GM23338 (cell line): Measurements from ENCODE around the gene IFITM10. TPM values are rescaled to one million over a fixed set of nuclear protein-coding genes. Genes with fewer than 3 reads are reported as not detected.

Experiments
- ATAC-seq: fragments of 200-7000 bp; cut with Tn5 transposase; 3 replicates; pipeline ENCODE4 v1.9.1; 2020
- DNase-seq: peaks from one replicate; pipeline ENCODE4 v3.0.0-alpha.2; 2015; ENCODE audit warnings: low spot score
- H2AFZ ChIP-seq: fragments of 200-600 bp; sonication (generic); 2 replicates; pipeline ENCODE4 v1.8.0; 2016; ENCODE audit warnings: antibody characterized with exemption, mild to moderate bottlenecking, moderate library complexity
- H3F3A ChIP-seq: fragments of 200-600 bp; sonication (generic); replicated peaks from 2 replicates; pipeline ENCODE4 v1.8.0; 2017; ENCODE audit warnings: antibody characterized with exemption, mixed run types, low read depth
- H3K27ac ChIP-seq: fragments of 200-600 bp; sonication (generic); 2 replicates; pipeline ENCODE4 v1.6.1; 2016; ENCODE audit warnings: low read depth
- H3K27me3 ChIP-seq: fragments of 200-600 bp; sonication (generic); 2 replicates; pipeline ENCODE4 v1.8.0; 2016; ENCODE audit warnings: mild to moderate bottlenecking, mixed run types, moderate library complexity; ENCODE audit not compliant: insufficient read depth
- H3K36me3 ChIP-seq: fragments of 200-600 bp; sonication (generic); 2 replicates; pipeline ENCODE4 v1.8.0; 2016; ENCODE audit warnings: mild to moderate bottlenecking; ENCODE audit not compliant: insufficient read depth
- H3K4me1 ChIP-seq: fragments of 200-600 bp; sonication (generic); 2 replicates; pipeline ENCODE4 v1.8.0; 2016; ENCODE audit warnings: mild to moderate bottlenecking, moderate library complexity; ENCODE audit not compliant: insufficient read depth
- H3K4me2 ChIP-seq: fragments of 200-600 bp; sonication (generic); 2 replicates; pipeline ENCODE4 v1.7.1; 2017; ENCODE audit warnings: mixed run types
- H3K4me3 ChIP-seq: fragments of 200-600 bp; sonication (generic); 2 replicates; pipeline ENCODE4 v1.6.1; 2016; ENCODE audit warnings: mixed run types
- H3K79me2 ChIP-seq: fragments of 200-600 bp; sonication (generic); replicated peaks from 2 replicates; pipeline ENCODE4 v1.8.0; 2017; ENCODE audit warnings: mild to moderate bottlenecking; ENCODE audit not compliant: insufficient read depth
- H3K9me2 ChIP-seq: fragments of 200-600 bp; sonication (generic); 2 replicates; pipeline ENCODE4 v1.8.0; 2017; ENCODE audit not compliant: insufficient read depth
- H4K20me1 ChIP-seq: fragments of 200-600 bp; sonication (generic); replicated peaks from 2 replicates; pipeline ENCODE4 v1.8.0; 2017; ENCODE audit warnings: mild to moderate bottlenecking; ENCODE audit not compliant: insufficient read depth
- H3K27ac Mint-ChIP-seq: 2 replicates; pipeline ENCODE4 v1.8.0; 2020; ENCODE audit warnings: inconsistent platforms, mild to moderate bottlenecking, moderate library complexity, mixed read lengths
- H3K27me3 Mint-ChIP-seq: 3 replicates; pipeline ENCODE4 v1.8.0; 2022; ENCODE audit warnings: low read depth, mild to moderate bottlenecking, moderate library complexity, mixed read lengths, inconsistent platforms; ENCODE audit not compliant: insufficient read depth, poor library complexity
- H3K36me3 Mint-ChIP-seq: 3 replicates; pipeline ENCODE4 v1.8.0; 2021; ENCODE audit warnings: low read depth, mild to moderate bottlenecking, inconsistent platforms, moderate library complexity, mixed read lengths
- H3K4me1 Mint-ChIP-seq: 3 replicates; pipeline ENCODE4 v1.8.0; 2020; ENCODE audit warnings: mild to moderate bottlenecking, inconsistent platforms, mixed read lengths
- H3K4me3 Mint-ChIP-seq: 3 replicates; pipeline ENCODE4 v1.8.0; 2021; ENCODE audit warnings: moderate library complexity, mild to moderate bottlenecking, inconsistent platforms, mixed read lengths
- H3K9me3 Mint-ChIP-seq: 3 replicates; pipeline ENCODE4 v1.8.0; 2020; ENCODE audit warnings: moderate library complexity, mild to moderate bottlenecking, inconsistent platforms, mixed read lengths
- CREB1 ChIP-seq: fragments of 250-450 bp; sonication (Bioruptor Pico); IDR thresholded peaks from 2 replicates; pipeline ENCODE4 v1.5.0; 2020; ENCODE audit warnings: low read depth, mild to moderate bottlenecking, moderate library complexity
- CTCF ChIP-seq, 2 experiments: fragments of 200-600 bp in 1 of 2; sonication (generic) in 1 of 2; conservative IDR thresholded peaks; 2 replicates each; pipeline versions ENCODE4 v1.5.1 to v1.6.1; 2016 to 2017; ENCODE audit warnings: antibody characterized with exemption in 2 of 2, low read depth in 2 of 2, mild to moderate bottlenecking in 2 of 2, moderate library complexity in 1 of 2
- ETS1 ChIP-seq: IDR thresholded peaks from 2 replicates; pipeline ENCODE4 v1.6.1; 2016; ENCODE audit warnings: antibody characterized with exemption
- EZH2 ChIP-seq: fragments of 200-600 bp; sonication (generic); IDR thresholded peaks from one replicate; pipeline ENCODE4 v1.8.0; 2017; ENCODE audit warnings: antibody characterized with exemption, mild to moderate bottlenecking, low read depth; ENCODE audit not compliant: unreplicated experiment
- EZH2phosphoT487 ChIP-seq: fragments of 200-600 bp; sonication (generic); IDR thresholded peaks from one replicate; pipeline ENCODE4 v1.8.1; 2018; ENCODE audit warnings: antibody characterized with exemption; ENCODE audit not compliant: unreplicated experiment
- JUNB ChIP-seq: IDR thresholded peaks from one replicate; pipeline ENCODE4 v1.6.1; 2016; ENCODE audit warnings: antibody characterized with exemption; ENCODE audit not compliant: unreplicated experiment
- POLR2AphosphoS5 ChIP-seq: IDR thresholded peaks from 2 replicates; pipeline ENCODE4 v1.6.1; 2016; ENCODE audit warnings: antibody characterized with exemption, low read depth
- STAT1 ChIP-seq: IDR thresholded peaks from one replicate; pipeline ENCODE4 v1.6.1; 2016; ENCODE audit warnings: antibody characterized with exemption; ENCODE audit not compliant: unreplicated experiment
- ZNF114 ChIP-seq: fragments of 250-450 bp; sonication (Bioruptor Pico); IDR thresholded peaks from 2 replicates; pipeline ENCODE4 v1.5.0; 2020; ENCODE audit warnings: mild to moderate bottlenecking, moderate library complexity
- ZNF331 ChIP-seq: fragments of 250-450 bp; sonication (Bioruptor Pico); IDR thresholded peaks from 2 replicates; pipeline ENCODE4 v1.5.0; 2020; ENCODE audit warnings: low read depth, mild to moderate bottlenecking, moderate library complexity
- ZNF462 ChIP-seq: fragments of 250-450 bp; sonication (Bioruptor Pico); IDR thresholded peaks from 2 replicates; pipeline ENCODE4 v1.5.0; 2020; ENCODE audit warnings: mild to moderate bottlenecking, moderate library complexity
- polyA plus RNA-seq: library from polyadenylated mRNA; unstranded; fragments of >200 nt; fragmentation: Nextera tagmentation; extraction: Ambion mirVana; gene quantifications from 2 replicates; pipeline ENCODE4 v1.2.1, GENCODE V29; 2016
- total RNA-seq: library from RNA; depleted of rRNA; stranded (reverse); fragments of >200 nt; shearing (Covaris generic); gene quantifications from 2 replicates; pipeline ENCODE4 v1.2.3, GENCODE V29; 2014
- TF ChIP-seq, protein P1 (sequence below): IDR thresholded peaks from one replicate; pipeline ENCODE4 v1.6.1; 2018; ENCODE audit warnings: antibody characterized with exemption; ENCODE audit not compliant: unreplicated experiment

IFITM10 gene
- total and polyA plus RNA-seq, 2 experiments from 2014 or later = 0.06 TPM; not detected in 1

DNA sequence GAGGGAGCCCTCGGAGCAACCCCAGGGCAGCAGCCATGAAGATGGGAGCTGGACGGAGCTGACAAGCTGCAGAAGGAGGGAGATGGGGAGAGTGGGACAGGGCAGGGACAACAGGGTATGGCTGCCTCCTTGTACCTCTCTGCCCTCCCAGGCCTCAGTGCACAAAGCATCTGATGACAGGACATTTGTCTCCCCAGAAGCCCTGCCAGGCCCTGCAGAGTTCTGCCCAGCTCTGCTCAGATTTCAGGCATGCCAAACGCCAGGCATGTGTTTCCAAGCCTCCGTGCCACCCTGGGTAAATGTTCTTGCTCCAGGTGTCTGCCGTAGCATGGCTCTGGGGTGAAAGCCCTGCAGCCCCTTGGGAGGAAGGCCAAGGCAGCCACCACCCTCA, 1.1 kb upstream of the IFITM10 start:
- H3K4me3 ChIP-seq = no peak overlapping the region
- ATAC-seq = no peak
- no peaks in the 10 kb centered on the region for H3K79me2 ChIP-seq
- no peak overlapping the region for H3K4me3 Mint-ChIP-seq
- DNase-seq = no peak
- no peak overlapping the region for H3K27ac ChIP-seq
- H3K9me2 ChIP-seq = no peaks in the 10 kb centered on the region
- H3K4me1 Mint-ChIP-seq = peaks cover 16% of the 10 kb centered on the region; the same call in 2 of the 3 replicates
- H3K4me2 ChIP-seq = no peak overlapping the region
- H3K27ac Mint-ChIP-seq = no peak overlapping the region
- no peaks in the 10 kb centered on the region; the same call in 2 of the 3 replicates for H3K9me3 Mint-ChIP-seq
- H2AFZ ChIP-seq = no peak overlapping the region
- H4K20me1 ChIP-seq = no peaks in the 10 kb centered on the region
- peaks cover 38% of the 10 kb centered on the region for H3K27me3 Mint-ChIP-seq
- no peaks in the 10 kb centered on the region for H3K36me3 ChIP-seq
- peaks cover 12% of the 10 kb centered on the region; the same call in 2 of the 3 replicates for H3K36me3 Mint-ChIP-seq
- no peak for TF ChIP-seq ETS1
- TF ChIP-seq JUNB = no peak
- TF ChIP-seq ZNF462 (CRISPR knock-in tag) = no peak
- TF ChIP-seq EZH2phosphoT487 = no peak
- TF ChIP-seq ZNF331 (CRISPR knock-in tag) = no peak
- TF ChIP-seq CTCF (conservative IDR thresholded peaks at IDR 0.05; ENCODE audit: low read depth in 2 of 2) = no peak
- TF ChIP-seq ZNF114 = no peak
- TF ChIP-seq POLR2AphosphoS5 = no peak
- no peak for TF ChIP-seq EZH2
- TF ChIP-seq, protein P1, sequence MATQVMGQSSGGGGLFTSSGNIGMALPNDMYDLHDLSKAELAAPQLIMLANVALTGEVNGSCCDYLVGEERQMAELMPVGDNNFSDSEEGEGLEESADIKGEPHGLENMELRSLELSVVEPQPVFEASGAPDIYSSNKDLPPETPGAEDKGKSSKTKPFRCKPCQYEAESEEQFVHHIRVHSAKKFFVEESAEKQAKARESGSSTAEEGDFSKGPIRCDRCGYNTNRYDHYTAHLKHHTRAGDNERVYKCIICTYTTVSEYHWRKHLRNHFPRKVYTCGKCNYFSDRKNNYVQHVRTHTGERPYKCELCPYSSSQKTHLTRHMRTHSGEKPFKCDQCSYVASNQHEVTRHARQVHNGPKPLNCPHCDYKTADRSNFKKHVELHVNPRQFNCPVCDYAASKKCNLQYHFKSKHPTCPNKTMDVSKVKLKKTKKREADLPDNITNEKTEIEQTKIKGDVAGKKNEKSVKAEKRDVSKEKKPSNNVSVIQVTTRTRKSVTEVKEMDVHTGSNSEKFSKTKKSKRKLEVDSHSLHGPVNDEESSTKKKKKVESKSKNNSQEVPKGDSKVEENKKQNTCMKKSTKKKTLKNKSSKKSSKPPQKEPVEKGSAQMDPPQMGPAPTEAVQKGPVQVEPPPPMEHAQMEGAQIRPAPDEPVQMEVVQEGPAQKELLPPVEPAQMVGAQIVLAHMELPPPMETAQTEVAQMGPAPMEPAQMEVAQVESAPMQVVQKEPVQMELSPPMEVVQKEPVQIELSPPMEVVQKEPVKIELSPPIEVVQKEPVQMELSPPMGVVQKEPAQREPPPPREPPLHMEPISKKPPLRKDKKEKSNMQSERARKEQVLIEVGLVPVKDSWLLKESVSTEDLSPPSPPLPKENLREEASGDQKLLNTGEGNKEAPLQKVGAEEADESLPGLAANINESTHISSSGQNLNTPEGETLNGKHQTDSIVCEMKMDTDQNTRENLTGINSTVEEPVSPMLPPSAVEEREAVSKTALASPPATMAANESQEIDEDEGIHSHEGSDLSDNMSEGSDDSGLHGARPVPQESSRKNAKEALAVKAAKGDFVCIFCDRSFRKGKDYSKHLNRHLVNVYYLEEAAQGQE = no peak
- no peak for TF ChIP-seq STAT1
- TF ChIP-seq CREB1 (CRISPR knock-in tag) = no peak
- peaks cover 36% of the 10 kb centered on the region for H3K27me3 ChIP-seq
- H3K4me1 ChIP-seq = no peaks in the 10 kb centered on the region; the same call in 1 of the 2 replicates
- no peaks in the 10 kb centered on the region for H3F3A ChIP-seq
